HG03521 (cell line): ENCODE data around the gene PTPRJ.

Source experiments
- ATAC-seq: cut with Tn5 transposase; IDR thresholded peaks from one replicate; pipeline ENCODE4 v1.9.1; 2021; ENCODE audit warnings: mild to moderate bottlenecking, moderate library complexity; ENCODE audit not compliant: unreplicated experiment

Gene PTPRJ

GRCh38 chr11:48193876-48194275 is 213.5 kb downstream of the PTPRJ start:
- no peak for ATAC-seq

- ATAC-seq = no peak
Measured at GRCh38 chr11:48207881-48208280, 227.5 kb downstream of the PTPRJ start.

- ATAC-seq = no peak
Measured at GRCh38 chr11:48210052-48210451, 229.7 kb downstream of the PTPRJ start.

DNA sequence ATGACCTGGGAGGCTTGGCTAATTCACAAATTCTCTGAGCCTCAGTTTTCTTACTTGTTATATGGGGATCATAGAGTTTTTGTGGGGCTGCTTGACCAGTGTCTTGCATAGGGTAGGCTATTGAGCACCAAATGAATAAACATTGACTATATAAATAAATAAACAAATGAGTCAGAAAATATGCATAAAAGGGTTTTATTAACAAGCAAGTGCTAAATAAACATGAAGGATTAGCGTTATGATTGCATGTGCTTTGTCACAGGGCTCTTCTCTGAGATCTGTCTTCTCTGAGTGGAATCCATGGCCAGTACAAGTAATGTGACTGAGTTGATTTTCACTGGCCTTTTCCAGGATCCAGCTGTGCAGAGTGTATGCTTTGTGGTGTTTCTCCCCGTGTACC is 236.2 kb downstream of the PTPRJ start, which contains the start of gene OR4B1:
Gene OR4B1, plus strand, starts transcription at position 301 of the 400 bp plus-strand sequence. Its CDS starts 0 bp downstream, at position 301.
- ATAC-seq = no peak
